Thyroid gland (tissue), 4 donors: ENCODE results near the gene CYP4F3.

ENCODE experiments used
- CTCF ChIP-seq, 6 experiments: fragments of 200-600 bp in 3 of 6; fragments of 450-650 bp in 3 of 6; sonication (generic) in 3 of 6; IDR thresholded peaks; one replicate each; pipeline ENCODE4 v1.5.1; 2016 to 2019; ENCODE audit warnings: antibody characterized with exemption in 6 of 6, mild to moderate bottlenecking in 2 of 6, inconsistent platforms in 1 of 6, moderate library complexity in 1 of 6
- POLR2A ChIP-seq, 2 donors: fragments of 450-650 bp; IDR thresholded peaks; one replicate each; pipeline ENCODE4 v1.6.1; 2017; ENCODE audit warnings: antibody characterized with exemption in 2 of 2, mild to moderate bottlenecking in 2 of 2, moderate library complexity in 1 of 2

- TF ChIP-seq CTCF (IDR thresholded peaks at IDR 0.05): no peak
- no peak for TF ChIP-seq POLR2A (IDR thresholded peaks at IDR 0.05)
Measured at GRCh38 chr19:15702534-15702930, 61.8 kb downstream of the CYP4F3 start.
